ENCODE results near the gene PLAC8L1.
"Not testable (repeated sequence)": the region's sequence is repeated elsewhere in the genome, so short reads cannot be mapped to it uniquely, and the experiment has no call there.

The PLAC8L1 gene

GRCh38 chr5:146109379-146109778 is 4.0 kb upstream of the PLAC8L1 start:
- Histone ChIP-seq H3K4me1 (ENCODE audit: control insufficient read depth, low read length) (peaks cover 64% of the 10 kb centered on the region), H3K9me3 (ENCODE audit: control insufficient read depth, insufficient read depth, low read length) (no peaks in the 10 kb centered on the region), H3K79me2 (ENCODE audit: control insufficient read depth, low read length) (no peaks in the 10 kb centered on the region), H4K20me1 (ENCODE audit: control insufficient read depth, insufficient read depth, low read depth, low read length) (no peaks in the 10 kb centered on the region; the same call in 1 of the 2 replicates), H3K9me2 (replicated peaks; ENCODE audit: control insufficient read depth, low read length) (no peaks in the 10 kb centered on the region), H3K4me3 (ENCODE audit: low read length) (no peak overlapping the region), H3K27ac (ENCODE audit: low read depth, low read length) (no peak overlapping the region), H3F3A (ENCODE audit: control insufficient read depth, insufficient read depth) (peaks cover 17% of the 10 kb centered on the region), H3K27me3 (ENCODE audit: control insufficient read depth, low read length) (no peaks in the 10 kb centered on the region), H3K4me2 (ENCODE audit: low read length) (no peak overlapping the region), H3K36me3 (ENCODE audit: control insufficient read depth, low read length) (peaks cover 25% of the 10 kb centered on the region)
- TF ChIP-seq EZH2phosphoT487 (IDR thresholded peaks at IDR 0.05; ENCODE audit: borderline replicate concordance, low read length) (no peak), CTCF (IDR thresholded peaks at IDR 0.05; ENCODE audit: low read depth, low read length, poor library complexity, severe bottlenecking) (no peak)

GRCh38 chr5:146108870-146109269 is 3.5 kb upstream of the PLAC8L1 start:
- Histone ChIP-seq H3K4me1 (ENCODE audit: control insufficient read depth, low read length) (peaks cover 64% of the 10 kb centered on the region), H3F3A (ENCODE audit: control insufficient read depth, insufficient read depth) (peaks cover 17% of the 10 kb centered on the region), H3K4me2 (ENCODE audit: low read length) (0 out of 2 replicates have a peak overlapping the region, but pooled peaks have one; percentile 53), H3K36me3 (ENCODE audit: control insufficient read depth, low read length) (peaks cover 20% of the 10 kb centered on the region)
- not testable (repeated sequence) for H3K9me3 ChIP-seq (ENCODE audit: control insufficient read depth, insufficient read depth, low read length); H3K4me3 ChIP-seq (ENCODE audit: low read length); H3K9me2 ChIP-seq (replicated peaks; ENCODE audit: control insufficient read depth, low read length); H4K20me1 ChIP-seq (ENCODE audit: control insufficient read depth, insufficient read depth, low read depth, low read length); H3K27me3 ChIP-seq (ENCODE audit: control insufficient read depth, low read length); H3K27ac ChIP-seq (ENCODE audit: low read depth, low read length); H3K79me2 ChIP-seq (ENCODE audit: control insufficient read depth, low read length)

GRCh38 chr5:146107901-146108300 is 2.5 kb upstream of the PLAC8L1 start:
- Histone ChIP-seq H3K27me3 (ENCODE audit: control insufficient read depth, low read length) (no peaks in the 10 kb centered on the region), H3K9me2 (replicated peaks; ENCODE audit: control insufficient read depth, low read length) (no peaks in the 10 kb centered on the region), H3K79me2 (ENCODE audit: control insufficient read depth, low read length) (no peaks in the 10 kb centered on the region), H4K20me1 (ENCODE audit: control insufficient read depth, insufficient read depth, low read depth, low read length) (no peaks in the 10 kb centered on the region; the same call in 1 of the 2 replicates), H3K4me1 (ENCODE audit: control insufficient read depth, low read length) (peaks cover 61% of the 10 kb centered on the region), H3K4me3 (ENCODE audit: low read length) (peak overlapping the region; percentile 35), H3K9me3 (ENCODE audit: control insufficient read depth, insufficient read depth, low read length) (no peaks in the 10 kb centered on the region), H3K4me2 (ENCODE audit: low read length) (peak overlapping the region; percentile 53), H3K36me3 (ENCODE audit: control insufficient read depth, low read length) (peaks cover 11% of the 10 kb centered on the region), H3K27ac (ENCODE audit: low read depth, low read length) (peak overlapping the region; percentile 30), H3F3A (ENCODE audit: control insufficient read depth, insufficient read depth) (peaks cover 17% of the 10 kb centered on the region)
- TF ChIP-seq EZH2phosphoT487 (IDR thresholded peaks at IDR 0.05; ENCODE audit: borderline replicate concordance, low read length) (no peak), CTCF (IDR thresholded peaks at IDR 0.05; ENCODE audit: low read depth, low read length, poor library complexity, severe bottlenecking) (no peak)

- peaks cover 9% of the 10 kb centered on the region for H3F3A ChIP-seq (ENCODE audit: control insufficient read depth, insufficient read depth)
- peaks cover 28% of the 10 kb centered on the region for H3K4me1 ChIP-seq (ENCODE audit: control insufficient read depth, low read length)
- no peak overlapping the region for H3K27ac ChIP-seq (ENCODE audit: low read depth, low read length)
- no peak overlapping the region for H3K4me2 ChIP-seq (ENCODE audit: low read length)
- H3K36me3 ChIP-seq (ENCODE audit: control insufficient read depth, low read length) = peaks cover 3% of the 10 kb centered on the region; the same call in 1 of the 2 replicates
- H4K20me1 ChIP-seq (ENCODE audit: control insufficient read depth, insufficient read depth, low read depth, low read length) = no peaks in the 10 kb centered on the region; the same call in 1 of the 2 replicates
- no peaks in the 10 kb centered on the region for H3K9me2 ChIP-seq (replicated peaks; ENCODE audit: control insufficient read depth, low read length)
- TF ChIP-seq CTCF (IDR thresholded peaks at IDR 0.05; ENCODE audit: low read depth, low read length, poor library complexity, severe bottlenecking) (no peak), EZH2phosphoT487 (IDR thresholded peaks at IDR 0.05; ENCODE audit: borderline replicate concordance, low read length) (no peak)
- no peaks in the 10 kb centered on the region for H3K9me3 ChIP-seq (ENCODE audit: control insufficient read depth, insufficient read depth, low read length)
- H3K79me2 ChIP-seq (ENCODE audit: control insufficient read depth, low read length) = no peaks in the 10 kb centered on the region
- no peak overlapping the region for H3K4me3 ChIP-seq (ENCODE audit: low read length)
- H3K27me3 ChIP-seq (ENCODE audit: control insufficient read depth, low read length) = no peaks in the 10 kb centered on the region
Observed at GRCh38 chr5:146103594-146103993, 1.8 kb downstream of the PLAC8L1 start.

Measured in DOHH2 (cell line).